GM19099 (cell line): ENCODE data around the gene CD300A.

ENCODE experiments used
- POLR2A ChIP-seq: IDR thresholded peaks from 3 replicates; pipeline ENCODE4 v1.6.1; 2011; ENCODE audit warnings: low read depth; ENCODE audit not compliant: insufficient read length; ENCODE audit errors: extremely low read depth

CD300A gene

GRCh38 chr17:74516561-74517328 is 50.3 kb downstream of the CD300A start:
- no peak for TF ChIP-seq POLR2A

DNA sequence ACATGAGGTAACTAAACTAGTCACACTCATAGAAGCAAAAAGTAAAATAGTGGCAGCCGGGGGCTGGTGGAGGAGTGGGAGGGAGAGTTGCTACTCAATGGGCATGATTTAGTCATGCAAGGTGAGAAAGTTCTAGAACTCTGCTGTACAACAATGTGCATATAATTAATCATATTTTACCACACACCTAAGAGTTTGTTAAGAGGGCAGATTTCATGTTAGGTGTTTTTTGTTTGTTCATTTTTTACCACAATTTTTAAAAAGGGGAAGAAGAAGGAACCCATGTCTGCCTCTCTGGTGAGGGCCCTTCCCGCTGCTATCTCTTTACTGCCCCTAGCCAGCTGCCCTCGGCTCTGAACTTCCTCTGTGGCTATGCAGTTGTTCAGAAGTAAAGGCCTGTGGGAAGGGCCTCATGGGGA is 53.6 kb downstream of the CD300A start:
- no peak for TF ChIP-seq POLR2A

- TF ChIP-seq POLR2A, result no peak
These were observed 54.5 kb downstream of the CD300A start for GRCh38 chr17:74520790-74521480.

- no peak for TF ChIP-seq POLR2A
These were observed 55.3 kb downstream of the CD300A start for GRCh38 chr17:74521701-74522201.

- no peak for TF ChIP-seq POLR2A
These were observed 56.1 kb downstream of the CD300A start for GRCh38 chr17:74522381-74523105.

DNA sequence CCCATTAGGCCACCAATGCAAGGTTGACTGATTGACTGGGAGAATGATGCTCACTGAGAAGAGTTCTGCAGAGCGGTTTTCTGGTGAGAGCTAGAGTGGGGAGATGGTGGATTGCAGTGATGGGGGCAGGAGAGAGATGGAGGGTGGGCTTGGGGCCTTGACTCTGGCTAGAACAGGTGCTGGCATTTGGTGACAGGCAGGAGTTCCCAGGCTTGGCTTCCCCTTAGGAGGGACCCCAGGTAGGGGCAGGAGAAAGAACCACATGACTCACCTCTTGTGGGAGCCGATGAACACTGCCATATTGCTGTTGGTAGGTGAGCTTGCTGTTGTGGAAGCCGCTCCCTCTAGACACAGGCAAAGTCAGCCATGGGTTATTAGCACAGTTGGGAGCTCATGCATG is 56.9 kb downstream of the CD300A start:
- TF ChIP-seq POLR2A, result no peak

DNA sequence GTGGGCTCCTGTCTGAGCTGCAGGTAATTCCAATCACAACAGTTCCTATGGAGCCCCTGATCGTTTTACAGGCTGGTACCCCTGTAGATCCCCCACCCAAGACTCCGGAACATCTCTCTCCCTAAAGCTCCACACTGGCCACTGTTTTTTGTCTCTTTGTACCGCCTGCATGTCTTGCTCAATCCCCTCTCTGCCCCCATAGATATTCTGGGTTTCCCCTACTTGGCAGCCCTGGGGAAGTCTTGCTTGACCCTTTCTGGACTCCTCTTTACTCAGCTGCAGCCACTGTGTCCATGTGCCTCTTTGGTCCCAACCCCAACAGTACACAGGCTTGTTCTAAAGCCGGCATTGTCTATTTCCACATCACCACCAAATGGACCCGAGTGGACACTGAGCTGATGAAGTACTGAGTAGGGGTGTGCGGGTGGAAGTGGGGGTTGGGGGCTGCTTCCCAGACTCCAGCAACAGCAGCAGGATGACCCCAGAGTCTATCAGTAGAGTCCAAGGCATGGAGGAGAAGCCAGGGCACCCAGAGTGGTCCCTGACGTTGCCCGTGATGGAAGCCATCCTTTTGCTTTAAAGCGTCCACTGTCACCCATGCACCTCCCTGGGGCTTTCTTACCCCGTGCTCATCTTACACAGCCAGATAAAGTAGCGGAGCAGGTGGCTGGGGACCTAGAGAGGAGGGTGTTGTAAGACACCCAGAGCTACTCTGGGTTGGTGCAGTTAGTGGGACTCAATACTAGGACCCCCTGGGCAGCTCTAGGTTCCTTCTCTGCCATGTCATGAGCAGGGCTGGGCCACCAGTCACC is 58.4 kb downstream of the CD300A start:
- no peak for TF ChIP-seq POLR2A

GRCh38 chr17:74525465-74525725 is 59.0 kb downstream of the CD300A start:
- no peak for TF ChIP-seq POLR2A

DNA sequence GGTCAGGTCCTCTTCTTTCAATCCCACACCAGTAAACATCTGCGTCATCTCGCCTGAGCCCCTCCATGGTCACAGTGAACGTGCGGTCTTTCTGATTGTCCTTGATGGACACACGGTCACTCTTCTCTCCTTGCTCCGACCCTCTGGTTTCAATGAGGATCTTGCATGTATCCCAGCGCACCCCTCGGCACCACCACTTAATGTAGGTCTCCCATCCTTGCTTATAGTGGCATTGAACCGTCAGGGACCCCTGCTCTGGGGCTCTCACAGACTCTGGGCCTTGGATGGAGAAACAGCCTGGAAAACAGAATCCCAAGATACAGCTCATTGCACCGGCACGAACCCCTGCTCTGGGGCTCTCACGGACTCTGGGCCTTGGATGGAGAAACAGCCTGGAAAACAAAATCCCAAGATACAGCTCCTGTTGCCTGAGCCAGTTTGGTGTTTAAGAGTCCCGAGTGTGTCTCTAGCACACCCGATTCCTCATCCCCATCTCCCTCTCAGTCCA is 59.4 kb downstream of the CD300A start:
- TF ChIP-seq POLR2A, result no peak

- TF ChIP-seq POLR2A, result no peak
These were observed 60.2 kb downstream of the CD300A start for GRCh38 chr17:74526681-74527080.

GRCh38 chr17:74527081-74527480 is 60.6 kb downstream of the CD300A start:
- TF ChIP-seq POLR2A, result no peak

- no peak for TF ChIP-seq POLR2A
These were observed 61.3 kb downstream of the CD300A start for GRCh38 chr17:74527756-74528155.

GRCh38 chr17:74528491-74529199 is 62.2 kb downstream of the CD300A start:
- TF ChIP-seq POLR2A, result no peak

DNA sequence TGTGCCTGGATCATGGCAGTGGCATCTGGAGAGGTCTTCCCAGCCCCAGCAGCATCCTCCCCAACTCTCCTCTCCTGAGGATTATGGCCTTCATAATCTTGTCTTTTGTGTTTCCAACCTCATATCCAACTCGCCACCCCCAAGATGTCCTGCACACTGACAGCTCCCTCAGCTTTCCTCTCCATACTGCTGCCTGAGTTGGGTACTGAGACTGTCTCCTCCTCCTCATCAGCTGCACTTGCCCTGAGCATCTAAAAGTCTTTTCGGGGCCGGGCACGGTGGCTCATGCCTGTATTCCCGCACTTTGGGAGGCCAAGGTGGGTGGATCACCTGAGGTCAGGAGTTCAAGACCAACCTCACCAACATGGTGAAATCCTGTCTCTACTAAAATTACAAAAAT is 62.8 kb downstream of the CD300A start:
- TF ChIP-seq POLR2A, result no peak
